Measurements from ENCODE around the gene RNU2-63P.

- TF ChIP-seq CTCF (IDR thresholded peaks at IDR 0.05) (no peak), EZH2 (IDR thresholded peaks at IDR 0.05; ENCODE audit: borderline replicate concordance, insufficient read depth, low read depth, low read length, poor library complexity, severe bottlenecking) (no peak)
Measured at GRCh38 chr2:88053296-88053695, 36.9 kb upstream of the RNU2-63P start.
